Osteoblast (primary cell): ENCODE data around the gene LCN15. TPM values are rescaled to one million over a fixed set of nuclear protein-coding genes. Genes with fewer than 3 reads are reported as not detected.
"Not testable (repeated sequence)": the region's sequence is repeated elsewhere in the genome, so short reads cannot be mapped to it uniquely, and the experiment has no call there.

Experiments used
- DNase-seq: peaks from one replicate; pipeline ENCODE4 v3.0.0; 2011; ENCODE audit warnings: low spot score, mixed read lengths; ENCODE audit not compliant: insufficient read length; ENCODE audit errors: missing footprints
- H2AFZ ChIP-seq: 2 replicates; pipeline ENCODE4 v1.6.0; 2011; ENCODE audit warnings: mild to moderate bottlenecking, low read length
- H3K27ac ChIP-seq: 2 replicates; pipeline ENCODE4 v1.5.1; 2011; ENCODE audit warnings: mild to moderate bottlenecking, low read depth, low read length, moderate library complexity
- H3K27me3 ChIP-seq: 2 replicates; pipeline ENCODE4 v1.6.0; 2012; ENCODE audit warnings: mild to moderate bottlenecking, control low read depth, inconsistent platforms, low read length, moderate library complexity; ENCODE audit not compliant: insufficient read depth
- H3K36me3 ChIP-seq: 2 replicates; pipeline ENCODE4 v1.5.1; 2011; ENCODE audit warnings: mild to moderate bottlenecking, low read length, control low read depth, moderate library complexity; ENCODE audit not compliant: insufficient read depth
- H3K4me1 ChIP-seq: 2 replicates; pipeline ENCODE4 v1.5.1; 2011; ENCODE audit warnings: mild to moderate bottlenecking, low read length, control low read depth, moderate library complexity; ENCODE audit not compliant: insufficient read depth
- H3K4me2 ChIP-seq: 2 replicates; pipeline ENCODE4 v1.6.0; 2011; ENCODE audit warnings: mild to moderate bottlenecking, low read length; ENCODE audit not compliant: insufficient read depth
- H3K4me3 ChIP-seq: fragments of 200-600 bp; sonication (generic); 3 replicates; pipeline ENCODE4 v1.5.1; 2012; ENCODE audit warnings: mild to moderate bottlenecking, low read length, inconsistent platforms; ENCODE audit not compliant: insufficient read depth
- H3K79me2 ChIP-seq: 2 replicates; pipeline ENCODE4 v1.6.0; 2012; ENCODE audit warnings: mild to moderate bottlenecking, low read length, control low read depth, inconsistent platforms; ENCODE audit not compliant: insufficient read depth
- H3K9me3 ChIP-seq: 2 replicates; pipeline ENCODE4 v1.5.1; 2011; ENCODE audit warnings: low read depth, low read length, control low read depth
- H4K20me1 ChIP-seq: 2 replicates; pipeline ENCODE4 v1.6.0; 2012; ENCODE audit warnings: mild to moderate bottlenecking, low read length, control low read depth; ENCODE audit not compliant: insufficient read depth
- CTCF ChIP-seq: IDR thresholded peaks from 2 replicates; pipeline ENCODE4 v1.5.1; 2011; ENCODE audit warnings: mild to moderate bottlenecking, low read depth, low read length, moderate library complexity; ENCODE audit errors: extremely low read depth
- total RNA-seq: library from RNA; depleted of rRNA; stranded (reverse); fragments of >200 nt; gene quantifications from 2 replicates; pipeline ENCODE4 v1.2.3, GENCODE V29; 2012

LCN15 gene
- total RNA-seq, 1 donor, result not detected

- Histone ChIP-seq H3K27me3 (peaks cover 4% of the 10 kb centered on the region), H3K36me3 (no peaks in the 10 kb centered on the region), H3K4me2 (no peak overlapping the region), H3K27ac (no peak overlapping the region), H2AFZ (no peak overlapping the region), H3K79me2 (no peaks in the 10 kb centered on the region), H3K9me3 (peaks cover 3% of the 10 kb centered on the region), H4K20me1 (no peaks in the 10 kb centered on the region), H3K4me1 (no peaks in the 10 kb centered on the region), H3K4me3 (no peak overlapping the region)
- DNase-seq, result peak; percentile 94
- TF ChIP-seq CTCF, result peak; percentile 38
Observed at GRCh38 chr9:136769710-136770191, 5.4 kb upstream of the LCN15 start.

DNA sequence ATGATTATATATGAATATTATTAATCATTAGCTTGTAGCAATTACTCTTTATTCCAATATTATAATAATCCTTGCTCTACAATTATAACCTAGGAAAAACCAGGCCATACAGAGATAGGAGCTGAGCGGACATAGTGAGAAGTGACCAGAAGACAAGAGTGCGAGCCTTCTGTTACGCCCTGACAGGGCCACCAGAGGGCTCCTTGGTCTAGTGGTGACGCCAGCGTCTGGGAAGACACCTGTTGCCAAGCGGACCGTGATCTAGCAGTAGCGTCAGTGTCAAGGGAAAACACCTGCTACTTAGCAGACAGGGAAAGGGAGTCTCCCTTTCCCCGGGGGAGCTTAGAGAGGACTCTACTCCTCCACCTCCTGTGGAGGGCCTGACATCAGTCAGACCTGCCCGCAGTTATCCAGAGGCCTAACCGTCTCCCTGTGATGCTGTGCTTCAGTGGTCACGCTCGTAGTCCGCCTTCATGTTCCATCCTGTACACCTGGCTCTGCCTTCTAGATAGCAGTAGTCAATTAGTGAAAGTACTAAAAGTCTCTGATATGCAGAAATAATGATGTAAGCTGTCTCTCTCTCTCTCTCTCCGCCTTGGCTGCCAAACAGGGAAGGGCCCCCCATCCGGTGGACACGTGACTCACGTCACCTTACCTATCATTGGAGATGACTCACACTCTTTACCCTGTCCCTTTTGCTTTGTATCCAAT lies 2.2 kb upstream of the LCN15 start:
- not testable (repeated sequence) for H3K4me3 ChIP-seq, H3K36me3 ChIP-seq, H4K20me1 ChIP-seq, H3K4me1 ChIP-seq, H3K9me3 ChIP-seq, H3K79me2 ChIP-seq, H3K27ac ChIP-seq, H3K4me2 ChIP-seq, H3K27me3 ChIP-seq, DNase-seq, H2AFZ ChIP-seq
- peak; percentile 24 for TF ChIP-seq CTCF

DNA sequence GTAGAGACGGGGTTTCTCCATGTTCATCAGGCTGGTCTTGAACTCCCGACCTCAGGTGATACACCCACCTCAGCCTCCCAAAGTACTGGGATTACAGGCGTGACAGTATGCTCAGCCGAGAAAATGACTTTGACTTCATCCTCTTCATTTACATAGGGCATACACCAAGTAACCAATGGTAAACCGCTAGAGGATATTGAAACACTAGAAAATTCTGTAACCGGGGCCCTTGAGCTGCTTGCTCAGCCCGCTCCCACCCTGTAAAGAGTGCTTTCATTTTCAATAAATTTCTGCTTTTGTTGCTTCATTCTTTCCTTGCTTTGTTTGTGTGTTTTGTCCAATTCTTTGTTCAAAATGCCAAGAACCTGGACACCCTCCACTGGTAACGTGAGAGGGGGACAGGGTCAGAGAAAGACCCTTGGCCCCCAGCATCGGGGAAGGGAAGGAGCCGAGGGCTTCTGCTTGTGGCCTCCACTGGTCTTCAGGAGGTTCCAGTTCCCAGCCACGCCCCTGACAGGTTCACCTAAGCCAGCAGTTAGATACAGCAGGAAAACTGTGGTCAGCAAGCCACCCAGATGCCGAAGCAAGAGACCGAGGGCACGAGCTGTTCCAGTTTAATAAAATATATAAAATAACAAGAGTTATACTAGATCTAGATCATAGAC lies 1.6 kb upstream of the LCN15 start:
- not testable (repeated sequence) for H3K4me2 ChIP-seq, H3K27me3 ChIP-seq, H3K79me2 ChIP-seq, H2AFZ ChIP-seq, H3K27ac ChIP-seq, H3K9me3 ChIP-seq, H3K4me1 ChIP-seq, H4K20me1 ChIP-seq, H3K36me3 ChIP-seq, DNase-seq, H3K4me3 ChIP-seq

DNA sequence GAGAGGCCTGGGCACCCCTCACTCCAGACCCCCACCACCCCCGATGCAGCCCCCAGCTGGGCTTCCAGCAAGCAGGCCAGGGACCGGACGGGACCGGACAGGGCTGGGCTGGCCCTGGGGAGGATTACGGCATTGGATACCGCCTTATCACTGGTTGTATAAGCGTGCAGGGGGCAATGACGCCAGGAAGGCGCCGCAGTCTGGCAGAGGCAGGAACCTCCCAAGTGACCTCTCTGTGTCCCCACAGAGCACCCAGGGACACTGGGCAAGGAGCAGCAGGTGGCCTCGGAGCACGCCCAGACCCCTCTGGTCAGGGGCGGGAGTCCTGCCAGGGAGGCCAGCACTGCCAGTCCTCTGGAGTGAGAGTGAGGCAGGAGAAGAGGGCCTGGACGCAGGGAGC lies 723 bp upstream of the LCN15 start:
- no peak for TF ChIP-seq CTCF
- Histone ChIP-seq H3K27ac (no peak overlapping the region), H3K4me2 (no peak overlapping the region), H3K36me3 (no peaks in the 10 kb centered on the region), H3K4me3 (no peak overlapping the region), H3K27me3 (peaks cover 4% of the 10 kb centered on the region), H3K79me2 (no peaks in the 10 kb centered on the region), H2AFZ (no peak overlapping the region), H4K20me1 (no peaks in the 10 kb centered on the region), H3K4me1 (no peaks in the 10 kb centered on the region), H3K9me3 (no peaks in the 10 kb centered on the region)
- DNase-seq, result peak; percentile 22
